Measurements from ENCODE around the gene CD200R1. TPM values are rescaled to one million over a fixed set of nuclear protein-coding genes. Genes with fewer than 3 reads are reported as not detected.
"Not testable (repeated sequence)": the region's sequence is repeated elsewhere in the genome, so short reads cannot be mapped to it uniquely, and the experiment has no call there.

Gene CD200R1
- total RNA-seq, 2 donors from 2014 or later = 0.23 to 2.2 TPM

DNA sequence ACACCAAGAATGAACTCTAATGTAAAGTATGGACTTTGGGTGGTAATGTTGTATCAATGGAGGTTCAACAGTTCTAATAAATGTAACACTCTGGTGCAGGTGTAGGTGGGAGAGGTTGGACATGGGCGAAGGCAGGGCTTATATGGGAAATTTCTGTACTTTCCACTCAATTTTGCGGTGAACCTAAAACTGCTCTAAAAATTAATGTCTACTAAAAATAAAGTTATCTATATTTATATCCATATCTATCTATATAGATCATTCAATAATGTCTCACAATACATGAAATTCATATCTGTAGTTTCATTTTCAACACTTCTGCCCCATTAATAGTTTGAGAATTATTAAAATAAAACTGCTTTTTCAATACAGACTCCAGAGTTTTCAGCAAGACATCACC is 49.3 kb downstream of the CD200R1 start:
- Histone ChIP-seq H3K4me3 (no peak overlapping the region), H3K4me1 (replicated peaks) (no peaks in the 10 kb centered on the region), H3K27me3 (replicated peaks; ENCODE audit: insufficient read depth) (no peaks in the 10 kb centered on the region), H3K36me3 (no peaks in the 10 kb centered on the region), H3K9me3 (no peaks in the 10 kb centered on the region), H3K27ac (no peak overlapping the region)
- WGBS = 86% methylated on average over 2 of the region's 2 CpGs
- intact Hi-C loops (cut with DNase I) = no loop called here
- no peak for DNase-seq (ENCODE audit: low spot score)
- TF ChIP-seq, protein P1, sequence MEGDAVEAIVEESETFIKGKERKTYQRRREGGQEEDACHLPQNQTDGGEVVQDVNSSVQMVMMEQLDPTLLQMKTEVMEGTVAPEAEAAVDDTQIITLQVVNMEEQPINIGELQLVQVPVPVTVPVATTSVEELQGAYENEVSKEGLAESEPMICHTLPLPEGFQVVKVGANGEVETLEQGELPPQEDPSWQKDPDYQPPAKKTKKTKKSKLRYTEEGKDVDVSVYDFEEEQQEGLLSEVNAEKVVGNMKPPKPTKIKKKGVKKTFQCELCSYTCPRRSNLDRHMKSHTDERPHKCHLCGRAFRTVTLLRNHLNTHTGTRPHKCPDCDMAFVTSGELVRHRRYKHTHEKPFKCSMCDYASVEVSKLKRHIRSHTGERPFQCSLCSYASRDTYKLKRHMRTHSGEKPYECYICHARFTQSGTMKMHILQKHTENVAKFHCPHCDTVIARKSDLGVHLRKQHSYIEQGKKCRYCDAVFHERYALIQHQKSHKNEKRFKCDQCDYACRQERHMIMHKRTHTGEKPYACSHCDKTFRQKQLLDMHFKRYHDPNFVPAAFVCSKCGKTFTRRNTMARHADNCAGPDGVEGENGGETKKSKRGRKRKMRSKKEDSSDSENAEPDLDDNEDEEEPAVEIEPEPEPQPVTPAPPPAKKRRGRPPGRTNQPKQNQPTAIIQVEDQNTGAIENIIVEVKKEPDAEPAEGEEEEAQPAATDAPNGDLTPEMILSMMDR (IDR thresholded peaks at IDR 0.05) = no peak
- TF ChIP-seq POLR2A (IDR thresholded peaks at IDR 0.05) (no peak), POLR2AphosphoS5 (IDR thresholded peaks at IDR 0.05) (no peak)

DNA sequence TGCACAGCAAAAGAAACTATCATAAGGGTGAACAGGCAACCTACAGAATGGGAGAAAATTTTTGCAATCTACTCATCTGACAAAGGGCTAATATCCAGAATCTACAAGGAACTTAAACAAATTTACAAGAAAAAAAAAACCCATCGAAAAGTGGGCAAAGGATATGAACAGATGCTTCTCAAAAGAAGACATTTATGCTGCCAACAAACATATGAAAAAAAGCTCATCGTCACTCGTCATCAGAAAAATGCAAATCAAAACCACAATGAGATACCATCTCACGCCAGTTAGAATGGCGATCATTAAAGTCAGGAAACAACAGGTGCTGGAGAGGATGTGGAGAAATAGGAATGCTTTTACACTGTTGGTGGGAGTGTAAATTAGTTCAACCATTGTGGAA is 55.4 kb downstream of the CD200R1 start:
- 83% methylated on average over 5 of the region's 5 CpGs for WGBS
- intact Hi-C loops (cut with DNase I); H3K27ac ChIP-seq; H3K4me3 ChIP-seq; H3K36me3 ChIP-seq; H3K4me1 ChIP-seq (replicated peaks); H3K9me3 ChIP-seq; H3K27me3 ChIP-seq (replicated peaks; ENCODE audit: insufficient read depth); DNase-seq (ENCODE audit: low spot score): not testable (repeated sequence)

DNA sequence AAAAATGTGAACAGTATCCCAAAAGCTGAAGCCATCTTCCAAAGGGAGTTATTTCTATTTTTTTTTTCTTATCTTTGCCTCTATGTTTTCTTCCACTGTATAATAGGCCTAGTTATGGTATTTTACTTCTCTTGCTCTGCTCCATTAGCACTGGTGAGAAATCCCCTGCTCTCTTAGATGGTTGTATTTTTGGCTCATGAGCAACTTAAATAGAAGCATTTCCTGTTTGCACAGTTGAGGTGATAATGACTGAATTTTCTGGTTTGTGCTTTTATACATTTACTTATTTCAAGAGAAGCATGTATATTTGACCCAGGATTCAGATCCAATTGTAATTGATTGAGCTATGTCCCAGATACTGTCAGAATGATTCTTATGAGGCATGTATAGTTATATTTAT is 66.7 kb downstream of the CD200R1 start:
- TF ChIP-seq POLR2AphosphoS5 (IDR thresholded peaks at IDR 0.05) = no peak
- no peak for TF ChIP-seq POLR2A (IDR thresholded peaks at IDR 0.05)
- TF ChIP-seq, protein P1 (IDR thresholded peaks at IDR 0.05) = no peak
- Histone ChIP-seq H3K4me1 (replicated peaks) (no peaks in the 10 kb centered on the region), H3K27ac (no peak overlapping the region), H3K4me3 (no peak overlapping the region), H3K36me3 (no peaks in the 10 kb centered on the region), H3K9me3 (no peaks in the 10 kb centered on the region), H3K27me3 (replicated peaks; ENCODE audit: insufficient read depth) (no peaks in the 10 kb centered on the region)
- no peak for DNase-seq (ENCODE audit: low spot score)
- intact Hi-C loops (cut with DNase I) = no loop called here

DNA sequence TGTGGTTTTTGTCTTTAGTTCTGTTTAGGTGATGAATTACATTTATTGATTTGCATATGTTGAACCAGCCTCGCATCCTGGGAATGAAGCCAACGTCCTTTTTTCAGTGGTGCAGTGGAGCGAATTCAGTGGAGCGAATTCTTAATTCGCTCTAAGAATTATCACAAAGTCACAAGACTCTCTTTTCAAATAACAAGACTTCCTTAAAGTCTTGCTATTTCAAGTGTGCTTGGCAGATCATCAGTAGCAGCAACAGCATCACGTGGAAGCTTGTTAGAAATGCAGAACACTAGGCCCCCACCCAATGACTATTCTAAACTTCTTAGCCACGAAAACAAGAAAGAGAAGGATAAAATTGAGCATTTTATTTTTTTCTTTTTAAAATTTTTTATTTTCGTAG is 70.1 kb downstream of the CD200R1 start:
- no peaks in the 10 kb centered on the region for H3K9me3 ChIP-seq
- TF ChIP-seq POLR2A (IDR thresholded peaks at IDR 0.05) (no peak), POLR2AphosphoS5 (IDR thresholded peaks at IDR 0.05) (no peak)
- TF ChIP-seq, protein P1 (IDR thresholded peaks at IDR 0.05) = no peak
- no peak overlapping the region for H3K4me3 ChIP-seq
- no peaks in the 10 kb centered on the region for H3K36me3 ChIP-seq
- no peaks in the 10 kb centered on the region for H3K4me1 ChIP-seq (replicated peaks)
- H3K27ac ChIP-seq = no peak overlapping the region
- 89% methylated on average over 8 of the region's 8 CpGs for WGBS
- intact Hi-C loops (cut with DNase I) = no loop called here
- no peaks in the 10 kb centered on the region for H3K27me3 ChIP-seq (replicated peaks; ENCODE audit: insufficient read depth)
- no peak for DNase-seq (ENCODE audit: low spot score)

DNA sequence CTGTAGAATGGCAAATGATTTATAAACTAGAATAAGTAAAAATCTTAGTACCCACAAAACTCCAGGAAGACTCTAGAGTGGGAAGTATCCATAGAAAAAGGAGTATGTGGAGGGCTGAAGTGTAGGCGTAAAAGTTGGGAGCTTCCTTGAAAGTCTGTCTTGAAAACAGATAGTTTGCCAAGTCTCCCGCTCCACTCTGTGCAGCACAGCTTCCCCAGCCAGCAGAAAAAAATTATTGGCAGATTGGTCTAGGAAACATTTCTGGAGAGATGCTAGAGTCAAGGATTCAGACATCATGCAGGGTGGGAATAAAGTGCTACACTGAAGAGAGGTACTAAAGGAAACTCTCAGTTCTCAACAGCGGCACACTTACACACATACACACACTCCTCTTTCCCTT is 74.8 kb downstream of the CD200R1 start:
- Histone ChIP-seq H3K36me3 (no peaks in the 10 kb centered on the region), H3K9me3 (no peaks in the 10 kb centered on the region), H3K27ac (no peak overlapping the region), H3K27me3 (replicated peaks; ENCODE audit: insufficient read depth) (no peaks in the 10 kb centered on the region), H3K4me1 (replicated peaks) (no peaks in the 10 kb centered on the region), H3K4me3 (no peak overlapping the region)
- intact Hi-C loops (cut with DNase I) = no loop called here
- WGBS = 62% methylated on average over 3 of the region's 3 CpGs
- TF ChIP-seq POLR2AphosphoS5 (IDR thresholded peaks at IDR 0.05) (no peak), POLR2A (IDR thresholded peaks at IDR 0.05) (no peak)
- TF ChIP-seq, protein P1 (IDR thresholded peaks at IDR 0.05) = no peak
- DNase-seq (ENCODE audit: low spot score) = no peak

Measured in prostate gland (tissue), 2 donors.